ENCODE results near the gene ZNF431. TPM values are rescaled to one million over a fixed set of nuclear protein-coding genes. Genes with fewer than 3 reads are reported as not detected.

Gene ZNF431
- total and polyA plus RNA-seq, 2 of the 4 experiments (the other 2 are of a cell fraction): 4.3 to 4.5 TPM

- H3K27ac ChIP-seq (ENCODE audit: insufficient read depth, low read length): no peak overlapping the region
- H4K5ac ChIP-seq (ENCODE audit: low read depth, low read length): no peak overlapping the region
- no peak overlapping the region for H3K56ac ChIP-seq (ENCODE audit: extremely low read depth, insufficient read depth, low read length)
- H3K23ac ChIP-seq (ENCODE audit: low read depth, low read length): no peak overlapping the region
- H2AK9ac ChIP-seq (replicated peaks; ENCODE audit: low read depth, low read length, poor library complexity): no peak overlapping the region
- H3K4me3 ChIP-seq (ENCODE audit: insufficient read depth, low read depth, low read length): no peak overlapping the region
- no peak overlapping the region for H2BK5ac ChIP-seq (ENCODE audit: low read depth, low read length, poor library complexity, severe bottlenecking)
- H3K4me2 ChIP-seq (ENCODE audit: low read depth, low read length): no peak overlapping the region
- H4K20me1 ChIP-seq (ENCODE audit: insufficient read depth, low read length): no peaks in the 10 kb centered on the region
- no peaks in the 10 kb centered on the region for H3K9me3 ChIP-seq (ENCODE audit: control insufficient read depth, insufficient read depth, low read length)
- no peak overlapping the region for H3K14ac ChIP-seq (replicated peaks; ENCODE audit: low read depth, low read length)
- no peak overlapping the region for H3K18ac ChIP-seq (ENCODE audit: low read depth, low read length)
- peaks cover 18% of the 10 kb centered on the region for H3K36me3 ChIP-seq (ENCODE audit: control insufficient read depth, insufficient read depth, low read length)
- H3K79me1 ChIP-seq (ENCODE audit: low read depth in 1 of 2, low read length in 2 of 2): peaks cover 6 to 13% of the 10 kb centered on the region in 2 experiments; a peak in 2 of 4 replicates
- H3K9ac ChIP-seq (ENCODE audit: low read depth, low read length): no peak overlapping the region
- ChIA-PET CTCF (no interaction called here), POLR2A (ENCODE audit: unreplicated experiment) (no interaction called here)
- no peak overlapping the region for H2AK5ac ChIP-seq (ENCODE audit: low read depth, low read length)
- no peak overlapping the region for H2BK15ac ChIP-seq (ENCODE audit: low read depth, low read length)
- no peak overlapping the region for H2BK20ac ChIP-seq (ENCODE audit: low read depth, low read length)
- no peak overlapping the region for H2AFZ ChIP-seq (replicated peaks; ENCODE audit: low read length, poor library complexity)
- no peak overlapping the region for H2BK120ac ChIP-seq (ENCODE audit: low read depth, low read length)
- H3K9me1 ChIP-seq (ENCODE audit: insufficient read depth, low read length): no peaks in the 10 kb centered on the region
- ATAC-seq (ENCODE audit: low read depth) (no peak), DNase-seq (no peak)
- dilution Hi-C loops (cut with HindIII; ENCODE audit: low sequenced_read_pairs, unreplicated experiment) (no loop called here), intact Hi-C loops (cut with micrococcal nuclease) (no loop called here), in situ Hi-C loops (cut with MboI; ENCODE audit: low sequenced_read_pairs) (no loop called here)
- no CpG with 5 or more reads among the region's 2 CpGs for WGBS, 2 experiments (ENCODE audit: extremely low coverage in 2 of 2, insufficient read length in 1 of 2)
- no TSS peak for BruUV-seq (replicated peaks)
- no peak overlapping the region for H4K91ac ChIP-seq (ENCODE audit: insufficient read depth, low read depth, low read length)
- H4K8ac ChIP-seq (ENCODE audit: low read depth in 2 of 2, low read length in 2 of 2): no peak overlapping the region
- H3K27me3 ChIP-seq (ENCODE audit: control insufficient read depth, insufficient read depth, low read length): no peaks in the 10 kb centered on the region
- H3K4me1 ChIP-seq (ENCODE audit: control insufficient read depth, insufficient read depth, low read length): no peaks in the 10 kb centered on the region
- no peak for TF ChIP-seq FOS (IDR thresholded peaks at IDR 0.05; ENCODE audit: low read depth, low read length)
- no peak for TF ChIP-seq USF2 (IDR thresholded peaks at IDR 0.05; ENCODE audit: low read depth, low read length)
- TF ChIP-seq CEBPB (IDR thresholded peaks at IDR 0.05; ENCODE audit: low read depth, low read length): no peak
- TF ChIP-seq RCOR1 (IDR thresholded peaks at IDR 0.05; ENCODE audit: insufficient replicate concordance, low read length): no peak
- TF ChIP-seq MAFK (IDR thresholded peaks at IDR 0.05; ENCODE audit: low read depth, low read length): no peak
- TF ChIP-seq MAZ (IDR thresholded peaks at IDR 0.05; ENCODE audit: borderline replicate concordance, low read depth, low read length): no peak
- TF ChIP-seq RAD21 (IDR thresholded peaks at IDR 0.05; ENCODE audit: low read length): no peak
- no peak for TF ChIP-seq MXI1 (IDR thresholded peaks at IDR 0.05; ENCODE audit: borderline replicate concordance, low read depth, low read length)
- TF ChIP-seq CTCF (conservative IDR thresholded peaks at IDR 0.05; ENCODE audit: low read depth, low read length): no peak
- TF ChIP-seq NFE2L2 (IDR thresholded peaks at IDR 0.05; ENCODE audit: low read depth, low read length): no peak
- TF ChIP-seq SMC3 (IDR thresholded peaks at IDR 0.05; ENCODE audit: low read depth, low read length): no peak
- TF ChIP-seq BHLHE40 (IDR thresholded peaks at IDR 0.05; ENCODE audit: low read depth, low read length): no peak
- TF ChIP-seq RFX5 (IDR thresholded peaks at IDR 0.05; ENCODE audit: low read depth, low read length): no peak
- no peak for TF ChIP-seq POLR2A (IDR thresholded peaks at IDR 0.05; ENCODE audit: low read depth, low read length)
- no peak for TF ChIP-seq ELK1 (IDR thresholded peaks at IDR 0.05; ENCODE audit: borderline replicate concordance, low read depth, low read length)
- no peak for TF ChIP-seq CHD1 (IDR thresholded peaks at IDR 0.05; ENCODE audit: low read depth, low read length)
- H3K4ac ChIP-seq (ENCODE audit: low read depth, low read length): no peak overlapping the region
Observed at GRCh38 chr19:21166436-21166835, 24.6 kb downstream of the ZNF431 start.

All from IMR-90 (cell line).